Fibroblast of lung (primary cell): ENCODE measurements around the gene LAMA4. TPM values are rescaled to one million over a fixed set of nuclear protein-coding genes. Genes with fewer than 3 reads are reported as not detected.

Experiments
- DNase-seq, 2 donors: peaks; one replicate each; pipeline versions ENCODE4 v3.0.0 to v3.0.0-alpha.2; 2010; ENCODE audit warnings: low read depth in 2 of 2
- H2AFZ ChIP-seq: 2 replicates; pipeline ENCODE4 v1.5.1; 2012; ENCODE audit warnings: low read length, control low read depth, inconsistent platforms
- H3K27ac ChIP-seq: 2 replicates; pipeline ENCODE4 v1.5.1; 2011; ENCODE audit warnings: low read length, control low read depth; ENCODE audit not compliant: insufficient read depth
- H3K27me3 ChIP-seq: 2 replicates; pipeline ENCODE4 v1.5.1; 2011; ENCODE audit warnings: mild to moderate bottlenecking, low read length; ENCODE audit not compliant: control insufficient read depth, insufficient read depth
- H3K36me3 ChIP-seq: 2 replicates; pipeline ENCODE4 v1.5.1; 2011; ENCODE audit warnings: low read length; ENCODE audit not compliant: control insufficient read depth, insufficient read depth
- H3K4me1 ChIP-seq: 2 replicates; pipeline ENCODE4 v1.5.1; 2011; ENCODE audit warnings: low read length; ENCODE audit not compliant: control insufficient read depth, insufficient read depth; ENCODE audit errors: extremely low read depth
- H3K4me2 ChIP-seq: 2 replicates; pipeline ENCODE4 v1.5.1; 2011; ENCODE audit warnings: low read length, control low read depth; ENCODE audit not compliant: insufficient read depth; ENCODE audit errors: extremely low read depth
- H3K4me3 ChIP-seq, 4 experiments: fragments of 200-600 bp in 1 of 4; sonication (generic) in 1 of 4; replicated peaks in 1 of 4; 2 replicates each; pipeline ENCODE4 v1.5.1; 2011 to 2016; ENCODE audit warnings: low read length in 4 of 4, low read depth in 3 of 4, mild to moderate bottlenecking in 3 of 4, control low read depth in 2 of 4, inconsistent platforms in 1 of 4, mixed read lengths in 1 of 4; ENCODE audit not compliant: insufficient read depth in 1 of 4; ENCODE audit errors: control extremely low read depth in 1 of 4
- H3K79me2 ChIP-seq: 2 replicates; pipeline ENCODE4 v1.5.1; 2012; ENCODE audit warnings: mild to moderate bottlenecking, low read length, inconsistent platforms; ENCODE audit not compliant: control insufficient read depth, insufficient read depth
- H3K9ac ChIP-seq: 2 replicates; pipeline ENCODE4 v1.5.1; 2011; ENCODE audit warnings: mild to moderate bottlenecking, low read length, control low read depth; ENCODE audit not compliant: insufficient read depth
- H3K9me3 ChIP-seq: 2 replicates; pipeline ENCODE4 v1.5.1; 2012; ENCODE audit warnings: low read depth, low read length; ENCODE audit not compliant: control insufficient read depth, insufficient read depth
- H4K20me1 ChIP-seq: 2 replicates; pipeline ENCODE4 v1.5.1; 2011; ENCODE audit warnings: low read length; ENCODE audit not compliant: control insufficient read depth, insufficient read depth; ENCODE audit errors: extremely low read depth
- EZH2 ChIP-seq: IDR thresholded peaks from 2 replicates; pipeline ENCODE4 v1.5.1; 2012; ENCODE audit warnings: low read length, control low read depth, mild to moderate bottlenecking; ENCODE audit errors: missing control alignments
- polyA plus RNA-seq, 2 donors: library from polyadenylated mRNA; depleted of rRNA in 1 of 2; stranded (reverse) in 1 of 2; unstranded in 1 of 2; fragments of >200 nt; gene quantifications; 2 replicates each; pipeline ENCODE4 v1.2.1, GENCODE V29; 2011 to 2012; ENCODE audit warnings: missing spikeins in 1 of 2
- total RNA-seq: library from RNA; depleted of rRNA; stranded (reverse); fragments of >200 nt; gene quantifications from 2 replicates; pipeline ENCODE4 v1.2.1, GENCODE V29; 2014
- TF ChIP-seq, protein P1 (sequence below), 2 donors: IDR thresholded peaks in 1 of 2; conservative IDR thresholded peaks in 1 of 2; 1 replicate in 1 of 2; 2 replicates in 1 of 2; pipeline ENCODE4 v1.5.1; 2011 to 2012; ENCODE audit warnings: low read length in 2 of 2, control low read depth in 1 of 2, inconsistent platforms in 1 of 2, low read depth in 1 of 2, mild to moderate bottlenecking in 1 of 2

Gene LAMA4
- total and polyA plus RNA-seq, 2 donors (not counting 1 experiment from before 2014, with no cell fraction given), result 636 to 662 TPM

DNA sequence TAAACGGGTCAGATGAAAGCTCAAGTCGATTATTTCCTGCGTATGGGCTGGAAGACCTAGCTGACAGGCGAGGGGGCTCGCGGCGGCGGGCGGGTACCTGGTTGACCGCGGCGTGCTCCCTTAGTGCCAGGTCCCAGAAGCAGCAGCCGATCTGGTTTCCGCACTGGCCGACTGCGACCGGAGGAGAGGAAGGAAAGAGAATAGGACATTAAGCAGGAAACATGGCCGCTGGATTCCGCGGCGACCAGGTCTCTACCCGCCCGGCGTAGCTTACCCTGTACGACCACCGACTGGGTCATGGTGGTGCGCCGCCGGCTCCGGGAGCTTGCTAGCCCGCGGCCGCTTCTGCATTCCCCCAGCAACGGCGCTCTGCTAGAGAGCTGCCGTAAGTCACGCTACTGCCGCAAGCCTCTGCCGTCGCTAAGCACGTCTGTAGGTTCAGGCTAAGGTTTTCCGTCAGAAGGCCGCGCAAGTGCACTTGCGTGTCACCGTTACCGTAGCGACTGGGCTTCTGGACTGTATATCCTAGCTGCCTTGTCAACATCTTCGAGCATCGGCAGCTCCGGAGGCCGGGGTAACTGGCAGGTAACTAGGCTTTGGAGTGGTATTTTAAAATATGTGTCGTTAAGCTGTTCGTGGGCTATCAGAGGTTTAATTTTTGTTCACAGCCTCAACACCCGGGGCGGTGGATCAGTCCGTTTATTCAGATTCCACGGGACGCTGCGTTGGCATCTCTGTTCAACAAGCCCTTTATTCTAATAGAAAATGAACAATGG, 167.0 kb downstream of the LAMA4 start, which contains the start of the genes FAM229B and TUBE1:
FAM229B (plus strand) TSS at position 456 of the 776 bp plus-strand sequence. CDS start 11,693 bp downstream, outside the sequence.
TUBE1 (minus strand) TSS at position 347 of the 776 bp plus-strand sequence; CDS start at position 299, 48 bp downstream.
- H3K79me2 ChIP-seq, result no peaks in the 10 kb centered on the region
- TF ChIP-seq, protein P1, sequence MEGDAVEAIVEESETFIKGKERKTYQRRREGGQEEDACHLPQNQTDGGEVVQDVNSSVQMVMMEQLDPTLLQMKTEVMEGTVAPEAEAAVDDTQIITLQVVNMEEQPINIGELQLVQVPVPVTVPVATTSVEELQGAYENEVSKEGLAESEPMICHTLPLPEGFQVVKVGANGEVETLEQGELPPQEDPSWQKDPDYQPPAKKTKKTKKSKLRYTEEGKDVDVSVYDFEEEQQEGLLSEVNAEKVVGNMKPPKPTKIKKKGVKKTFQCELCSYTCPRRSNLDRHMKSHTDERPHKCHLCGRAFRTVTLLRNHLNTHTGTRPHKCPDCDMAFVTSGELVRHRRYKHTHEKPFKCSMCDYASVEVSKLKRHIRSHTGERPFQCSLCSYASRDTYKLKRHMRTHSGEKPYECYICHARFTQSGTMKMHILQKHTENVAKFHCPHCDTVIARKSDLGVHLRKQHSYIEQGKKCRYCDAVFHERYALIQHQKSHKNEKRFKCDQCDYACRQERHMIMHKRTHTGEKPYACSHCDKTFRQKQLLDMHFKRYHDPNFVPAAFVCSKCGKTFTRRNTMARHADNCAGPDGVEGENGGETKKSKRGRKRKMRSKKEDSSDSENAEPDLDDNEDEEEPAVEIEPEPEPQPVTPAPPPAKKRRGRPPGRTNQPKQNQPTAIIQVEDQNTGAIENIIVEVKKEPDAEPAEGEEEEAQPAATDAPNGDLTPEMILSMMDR (conservative IDR thresholded peaks at IDR 0.05 in 1 of 2, IDR thresholded peaks at IDR 0.05 in 1 of 2; ENCODE audit: low read depth in 1 of 2, low read length in 2 of 2), result no peak
- no peak for TF ChIP-seq EZH2
- no peaks in the 10 kb centered on the region for H3K27me3 ChIP-seq
- H3K4me1 ChIP-seq, result no peaks in the 10 kb centered on the region
- no peaks in the 10 kb centered on the region for H3K36me3 ChIP-seq
- peak within 1 kb of the TSS; percentile 80 for H3K4me2 ChIP-seq
- no peaks in the 10 kb centered on the region for H3K9me3 ChIP-seq
- peak within 1 kb of the TSS; percentile 82 for H3K27ac ChIP-seq
- H3K4me3 ChIP-seq, result peak within 1 kb of the TSS; percentile 71 to 99 (median 77)
- peak within 1 kb of the TSS; percentile 72 for H3K9ac ChIP-seq
- peak; percentile 98 to 100 for DNase-seq
- H4K20me1 ChIP-seq, result no peaks in the 10 kb centered on the region
- peak within 1 kb of the TSS; percentile 86 for H2AFZ ChIP-seq

DNA sequence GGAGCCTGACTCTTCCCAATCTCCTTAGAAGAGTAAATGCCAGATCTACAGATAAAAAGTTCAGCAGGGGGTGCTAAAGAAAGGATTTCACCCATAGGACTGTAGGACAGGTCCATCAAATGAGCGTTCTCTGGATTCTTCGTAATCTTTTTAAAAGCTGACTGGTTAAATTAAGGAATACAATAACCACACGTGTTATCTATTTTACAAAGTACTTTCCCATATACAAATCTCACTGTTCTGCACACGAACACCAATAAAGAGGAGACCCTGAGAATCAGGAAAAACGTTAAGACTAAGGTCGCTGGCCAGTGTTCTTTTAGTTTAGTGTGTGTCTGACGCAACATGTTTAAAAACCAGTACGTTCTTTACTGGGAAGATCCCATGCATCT, 167.6 kb downstream of the LAMA4 start:
- H3K4me3 ChIP-seq, result peak overlapping the region; percentile 71 to 99 (median 77)
- H4K20me1 ChIP-seq, result no peaks in the 10 kb centered on the region
- peak overlapping the region; percentile 80 for H3K4me2 ChIP-seq
- H2AFZ ChIP-seq, result peak overlapping the region; percentile 86
- H3K4me1 ChIP-seq, result no peaks in the 10 kb centered on the region
- peak; percentile 56 to 68 for DNase-seq
- no peaks in the 10 kb centered on the region for H3K36me3 ChIP-seq
- peak overlapping the region; percentile 82 for H3K27ac ChIP-seq
- H3K9me3 ChIP-seq, result no peaks in the 10 kb centered on the region
- peak overlapping the region; percentile 72 for H3K9ac ChIP-seq
- H3K27me3 ChIP-seq, result no peaks in the 10 kb centered on the region
- no peaks in the 10 kb centered on the region for H3K79me2 ChIP-seq
- TF ChIP-seq, protein P1 (conservative IDR thresholded peaks at IDR 0.05 in 1 of 2, IDR thresholded peaks at IDR 0.05 in 1 of 2; ENCODE audit: low read depth in 1 of 2, low read length in 2 of 2), result peak in 1 of 2 donors; percentile 43
- no peak for TF ChIP-seq EZH2

DNA sequence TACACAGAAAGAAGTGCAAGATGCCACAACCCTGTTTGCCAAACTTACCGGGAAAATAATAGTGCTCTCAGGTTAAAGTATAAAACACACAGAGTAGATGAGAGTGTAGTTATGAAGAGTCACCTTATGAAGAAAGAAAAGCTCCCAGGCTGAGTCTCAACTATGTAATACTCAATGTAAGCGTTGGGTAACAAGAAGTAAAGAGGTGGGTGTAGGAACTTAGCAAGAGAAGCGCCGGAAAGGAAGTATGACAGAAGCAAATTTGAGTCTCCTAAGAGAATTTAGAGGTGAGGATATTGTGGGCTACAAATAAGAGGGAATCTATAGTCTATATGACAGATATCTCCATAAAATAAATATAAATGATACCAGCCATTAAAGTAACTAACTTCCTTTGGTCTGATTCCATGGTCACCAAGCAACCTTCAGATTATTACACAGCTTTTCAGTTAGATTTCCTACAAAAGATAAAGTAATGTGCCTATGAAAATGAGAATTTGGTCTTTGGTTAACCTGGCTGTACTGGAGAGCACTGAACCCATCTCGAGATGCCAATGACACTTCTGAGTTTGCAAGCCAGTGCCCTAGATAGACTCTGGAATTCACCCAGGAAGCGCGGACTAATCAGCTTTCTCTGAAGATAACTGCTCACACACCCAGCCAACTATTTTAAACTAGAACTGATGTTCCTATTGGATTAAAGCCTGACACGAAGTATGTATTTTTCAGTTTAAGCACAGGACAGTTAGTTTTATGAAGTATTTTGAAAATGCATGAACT, 168.9 kb downstream of the LAMA4 start:
- Histone ChIP-seq H4K20me1 (no peaks in the 10 kb centered on the region), H3K4me3 (no peak overlapping the region), H3K27me3 (no peaks in the 10 kb centered on the region), H3K36me3 (no peaks in the 10 kb centered on the region), H2AFZ (no peak overlapping the region), H3K9me3 (no peaks in the 10 kb centered on the region), H3K4me2 (no peak overlapping the region), H3K9ac (no peak overlapping the region), H3K79me2 (no peaks in the 10 kb centered on the region), H3K27ac (no peak overlapping the region), H3K4me1 (no peaks in the 10 kb centered on the region)
- TF ChIP-seq, protein P1 (conservative IDR thresholded peaks at IDR 0.05 in 1 of 2, IDR thresholded peaks at IDR 0.05 in 1 of 2; ENCODE audit: low read depth in 1 of 2, low read length in 2 of 2), result no peak
- no peak for TF ChIP-seq EZH2
- no peak for DNase-seq
